Occipital lobe (tissue), 2 donors: Measurements from ENCODE around the gene MMP23B. TPM values are rescaled to one million over a fixed set of nuclear protein-coding genes. Genes with fewer than 3 reads are reported as not detected.
"Not testable (repeated sequence)": the region's sequence is repeated elsewhere in the genome, so short reads cannot be mapped to it uniquely, and the experiment has no call there.

Source experiments
- DNase-seq: peaks from one replicate; lab custom pipeline; 2025; lab: John Stamatoyannopoulos, UW
- total RNA-seq: library from RNA; depleted of rRNA; stranded (reverse); fragments of >200 nt; gene quantifications from one replicate; pipeline ENCODE4 v1.2.3, GENCODE V29; 2014

MMP23B gene
- 0.31 TPM for total RNA-seq

GRCh38 chr1:1631782-1632420 is at the start of gene MMP23B:
Gene MMP23B (plus strand): TSS chr1:1632173. CDS start chr1:1632219, 46 bp downstream.
- DNase-seq: no peak

- no peak for DNase-seq
These were observed 49.2 kb upstream of the MMP23B start for GRCh38 chr1:1582585-1583346.

DNA sequence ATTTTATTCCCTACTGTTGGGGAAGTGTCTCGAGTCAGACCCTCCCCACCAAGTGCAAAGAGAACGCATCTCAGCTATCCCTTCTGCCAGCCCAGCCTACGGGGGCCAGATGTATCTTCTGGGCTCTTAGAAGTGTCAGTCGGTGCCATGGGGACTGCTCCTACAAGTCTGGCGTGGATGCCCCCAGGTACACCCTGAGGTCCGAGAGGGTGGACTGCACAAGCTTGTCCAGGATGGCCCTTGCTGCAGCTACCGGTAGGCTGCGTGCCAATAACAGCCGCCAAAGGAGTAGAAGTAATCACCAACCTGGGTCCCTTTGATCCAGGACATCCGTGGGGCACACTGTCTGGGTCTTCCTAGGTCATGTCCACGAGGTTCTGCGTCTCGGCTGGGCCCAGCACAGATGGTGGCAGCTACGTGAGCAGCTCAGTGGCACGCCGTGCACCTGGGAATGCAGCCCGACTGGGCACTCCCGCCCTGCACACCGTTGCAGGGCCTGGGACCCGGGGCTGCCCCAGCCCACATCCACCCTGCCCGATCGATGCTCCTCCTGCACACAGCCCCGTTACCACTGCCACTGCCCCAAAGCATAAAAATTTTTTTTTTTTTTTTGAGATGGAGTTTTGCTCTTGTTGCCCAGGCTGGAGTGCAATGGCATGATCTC is 48.5 kb upstream of the MMP23B start:
- no peak for DNase-seq

- no peak for DNase-seq
These were observed 40.5 kb upstream of the MMP23B start for GRCh38 chr1:1591452-1591851.

DNA sequence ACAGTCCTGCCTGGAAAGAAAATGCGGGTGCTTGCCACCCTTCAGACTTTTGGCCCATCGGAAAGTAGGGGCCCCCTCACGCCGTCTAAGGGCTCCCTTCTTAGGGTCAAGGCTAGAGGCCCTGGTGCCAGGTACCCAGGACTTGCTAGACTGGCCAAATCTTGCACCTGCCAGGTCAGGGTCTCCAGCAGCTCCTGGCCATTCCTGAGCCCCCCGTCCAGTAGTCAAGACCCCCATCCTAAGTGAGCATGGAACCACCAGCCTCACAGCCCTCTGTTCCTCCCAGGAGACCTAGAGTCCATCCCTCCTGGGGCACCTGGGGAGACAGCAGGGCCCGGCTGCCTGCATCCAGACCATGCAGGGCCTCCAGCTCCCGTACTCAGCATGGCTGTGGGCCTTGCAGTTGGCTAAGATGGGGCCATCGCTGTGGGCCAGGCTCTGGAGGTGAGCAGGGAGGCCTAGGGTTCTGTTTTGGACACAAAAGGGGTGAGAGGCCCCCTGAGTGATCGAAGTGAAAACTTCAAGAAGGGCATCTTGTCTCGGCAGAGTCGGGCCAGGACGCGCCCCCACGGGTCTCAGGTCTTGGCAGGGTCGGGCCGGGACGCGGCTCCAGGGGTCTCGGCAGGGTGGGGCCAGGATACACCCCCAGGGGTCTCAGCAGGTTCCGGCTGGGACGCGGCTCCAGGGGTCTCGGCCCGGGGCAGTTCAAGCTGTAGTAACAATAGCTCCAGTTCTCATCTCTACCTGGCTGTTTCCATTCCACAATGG is 38.0 kb upstream of the MMP23B start:
- no peak for DNase-seq

DNA sequence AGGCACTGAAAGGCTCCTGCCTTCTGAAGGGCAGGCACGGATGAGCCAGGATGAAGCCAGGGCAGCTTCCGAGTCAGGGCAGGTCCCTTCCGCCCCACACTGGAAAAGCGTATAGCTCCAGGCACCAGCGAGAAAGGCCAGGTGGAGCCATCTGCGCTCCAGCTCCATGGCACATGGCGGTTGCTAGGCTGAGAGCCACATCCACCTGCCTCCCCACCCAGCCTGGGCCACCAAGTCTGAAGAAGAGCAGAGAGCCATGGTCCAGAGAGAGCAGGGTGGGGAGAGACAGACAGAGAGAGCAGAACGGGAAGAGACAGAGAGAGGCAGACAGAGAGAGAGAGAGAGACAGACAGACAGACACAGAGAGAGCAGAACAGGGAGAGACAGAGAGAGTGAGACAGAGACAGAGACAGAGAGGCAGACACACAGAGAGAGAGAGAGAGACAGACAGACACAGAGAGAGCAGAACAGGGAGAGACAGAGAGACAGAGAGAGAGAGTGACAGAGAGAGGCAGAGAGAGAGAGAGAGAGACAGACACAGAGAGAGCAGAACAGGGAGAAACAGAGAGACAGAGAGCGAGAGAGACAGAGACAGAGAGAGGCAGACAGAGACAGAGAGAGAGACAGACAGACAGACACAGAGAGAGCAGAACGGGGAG is 37.2 kb upstream of the MMP23B start:
- no peak for DNase-seq

DNA sequence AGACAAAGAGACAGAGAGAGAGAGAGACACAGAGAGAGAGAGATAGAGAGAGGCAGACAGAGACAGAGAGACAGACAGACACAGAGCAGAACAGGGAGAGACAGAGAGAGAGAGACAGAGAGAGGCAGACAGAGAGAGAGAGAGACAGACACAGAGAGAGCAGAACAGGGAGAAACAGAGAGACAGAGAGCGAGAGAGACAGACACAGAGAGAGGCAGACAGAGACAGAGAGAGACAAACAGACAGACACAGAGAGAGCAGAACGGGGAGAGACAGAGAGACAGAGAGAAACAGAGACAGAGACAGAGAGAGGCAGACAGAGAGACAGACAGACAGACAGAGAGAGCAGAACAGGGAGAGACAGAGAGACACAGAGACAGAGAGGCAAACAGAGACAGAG is 36.6 kb upstream of the MMP23B start:
- DNase-seq: not testable (repeated sequence)

DNA sequence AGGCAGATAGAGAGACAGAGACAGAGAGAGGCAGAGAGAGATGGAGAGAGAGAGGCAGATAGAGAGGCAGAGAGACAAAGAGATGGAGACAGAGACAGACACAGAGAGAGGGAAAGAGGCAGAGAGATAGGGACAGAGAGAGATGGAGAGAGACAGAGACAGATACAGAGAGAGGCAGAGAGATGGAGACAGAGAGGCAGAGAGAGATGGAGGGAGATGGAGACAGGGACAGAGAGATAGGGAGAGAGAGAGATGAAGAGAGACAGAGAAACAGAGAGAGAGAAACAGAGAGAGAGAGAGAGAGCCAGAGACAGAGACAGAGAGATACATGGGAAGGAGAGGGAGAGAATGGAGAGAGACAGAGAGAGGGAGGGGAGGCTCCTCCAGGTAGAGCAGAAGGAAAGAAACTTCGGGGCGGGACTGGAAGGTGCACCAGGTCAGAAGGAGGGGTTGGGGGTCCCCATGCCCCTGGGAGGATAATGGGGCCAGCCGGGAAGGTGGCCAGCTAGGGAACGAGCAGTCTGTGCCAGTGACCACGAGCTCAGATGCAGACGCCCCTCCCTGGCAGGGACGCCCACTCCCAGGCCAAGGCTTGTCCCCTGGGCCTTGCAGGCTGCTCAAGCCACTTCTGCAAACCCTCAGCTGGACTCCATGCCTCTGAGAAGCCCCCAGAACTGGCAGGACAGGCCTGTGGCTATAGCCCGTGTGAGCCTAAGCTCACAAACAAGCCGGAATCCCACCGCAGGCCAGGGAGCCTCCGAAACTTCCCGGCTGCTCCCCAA is 35.3 kb upstream of the MMP23B start:
- no peak for DNase-seq

GRCh38 chr1:1597275-1597930 is 34.6 kb upstream of the MMP23B start:
- no peak for DNase-seq

DNA sequence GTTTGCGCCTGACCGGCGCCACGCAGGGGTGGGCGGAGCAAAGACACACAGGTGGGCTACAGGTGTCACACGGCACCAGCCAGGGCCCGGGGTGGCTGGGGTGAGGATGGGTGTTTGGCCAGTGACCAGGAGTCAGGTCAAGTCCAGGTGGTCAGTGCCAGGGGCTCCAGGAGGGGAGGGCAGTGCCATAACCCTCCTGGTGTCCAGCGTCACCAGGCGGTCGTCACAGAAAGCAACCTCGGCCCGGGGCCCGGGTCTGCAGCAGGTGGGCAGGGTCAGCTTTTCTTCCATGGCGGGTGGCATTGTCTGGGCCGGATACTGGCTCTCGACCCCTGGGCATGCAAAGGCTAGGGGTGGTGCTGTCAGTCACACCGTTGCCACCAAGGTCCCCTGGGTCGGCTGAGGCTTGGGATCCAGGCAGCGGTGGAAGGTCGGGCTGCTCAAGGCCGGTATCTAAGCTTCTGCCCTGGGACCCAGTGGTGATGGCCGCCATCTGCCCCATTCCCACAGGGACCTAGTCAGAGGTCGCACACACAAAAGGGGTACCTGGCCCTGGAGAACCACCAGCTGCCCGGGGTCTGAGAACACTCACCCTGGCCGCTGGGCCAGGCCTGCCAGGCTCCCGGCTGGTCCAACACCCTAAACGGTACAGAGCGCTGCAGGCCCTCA is 33.8 kb upstream of the MMP23B start:
- DNase-seq: no peak

- DNase-seq: no peak
These were observed 33.3 kb upstream of the MMP23B start for GRCh38 chr1:1598720-1599029.

GRCh38 chr1:1599030-1599934 is 32.7 kb upstream of the MMP23B start:
- DNase-seq: no peak

DNA sequence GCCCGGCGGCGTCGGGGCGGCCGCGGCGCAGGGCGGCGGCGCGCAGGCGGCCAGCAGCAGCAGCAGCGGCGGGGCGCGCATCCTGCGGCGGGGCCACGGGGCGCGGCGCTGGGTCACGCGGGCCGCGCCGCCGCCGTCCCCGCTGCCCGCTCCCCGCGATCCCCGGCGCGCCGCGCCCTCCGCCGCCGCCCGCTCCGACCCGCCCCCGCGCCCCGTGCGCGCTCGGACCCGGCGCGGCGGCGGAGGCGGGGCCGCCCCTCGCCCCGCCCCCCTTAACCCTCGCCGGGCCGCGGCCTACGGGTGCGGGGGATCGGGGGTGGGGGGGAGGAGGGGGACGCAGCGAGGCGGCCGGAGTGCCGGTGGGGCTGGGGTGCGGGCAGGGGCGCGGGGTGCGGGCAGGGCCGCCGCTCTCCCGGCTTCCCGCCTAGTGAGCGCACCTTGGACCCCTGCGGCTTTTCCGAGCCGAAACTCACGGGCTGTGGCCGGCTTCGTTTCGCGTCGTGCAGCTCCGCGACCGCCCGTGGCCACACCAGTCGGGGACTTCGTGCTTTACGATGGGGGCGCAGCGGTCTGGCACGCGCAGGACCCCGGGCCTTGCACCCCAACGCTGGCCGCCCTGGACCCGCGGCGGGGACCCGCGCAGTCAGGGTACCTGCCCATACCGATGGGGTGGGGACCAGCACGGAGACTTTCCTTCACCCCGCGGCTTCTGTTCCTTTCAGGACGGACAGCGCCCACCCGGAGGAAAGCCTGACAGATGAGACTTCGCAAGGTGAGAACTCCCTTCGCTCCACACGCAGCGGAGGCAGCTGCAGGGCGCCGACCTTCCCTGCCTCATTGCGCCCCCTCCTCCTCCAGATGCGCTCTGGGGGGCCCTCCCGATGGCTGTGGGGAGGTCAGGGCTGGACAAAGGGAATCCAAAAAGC is 31.8 kb upstream of the MMP23B start, which contains the start of gene FNDC10:
Gene FNDC10 (minus strand): TSS at position 201 of the 926 bp plus-strand sequence. CDS start 120 bp downstream, at position 81.
- no peak for DNase-seq

DNA sequence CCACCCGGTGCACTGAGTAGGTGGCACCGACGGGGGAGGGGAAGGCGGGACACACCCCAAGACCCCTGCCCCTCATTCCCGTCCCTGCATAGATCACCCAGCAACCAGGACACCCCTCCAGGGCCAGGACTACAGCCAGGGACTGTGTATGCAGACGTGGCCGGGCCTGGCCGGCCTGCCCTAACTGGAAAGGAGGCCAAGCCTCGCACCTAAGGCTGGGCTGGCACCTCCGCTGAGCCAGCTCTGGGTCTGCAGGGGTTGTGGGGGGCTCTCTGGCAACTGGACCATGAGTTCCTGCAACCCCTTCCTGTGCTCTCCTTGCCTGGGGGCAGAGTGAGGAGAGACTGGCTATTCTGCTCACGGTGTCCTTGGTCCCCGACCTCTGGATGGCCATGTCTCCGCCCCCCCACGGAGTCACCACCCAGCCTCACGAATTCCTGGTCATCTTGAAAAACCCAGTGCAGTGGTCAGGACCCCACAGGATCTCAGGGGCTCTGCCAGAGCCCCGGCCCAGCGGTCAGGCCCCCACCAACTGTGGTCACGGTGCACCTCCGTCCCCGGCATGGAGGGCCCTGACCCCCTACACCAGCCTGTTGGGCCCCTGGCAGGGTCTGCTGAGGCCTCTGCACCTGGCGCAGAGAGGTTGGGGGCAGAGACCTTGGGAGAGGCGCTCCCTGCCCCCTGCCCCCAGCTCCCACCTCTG is 31.0 kb upstream of the MMP23B start:
- no peak for DNase-seq

- no peak for DNase-seq
These were observed 30.2 kb upstream of the MMP23B start for GRCh38 chr1:1601564-1602303.
